Right hindlimb (tissue), 1 donor: Measurements from ENCODE around the gene C2orf81.

Source experiments
- DNase-seq: peaks from one replicate; pipeline ENCODE4 v3.0.0-alpha.2; 2018

Gene C2orf81

GRCh38 chr2:74387346-74387745, 34.1 kb downstream of the C2orf81 start:
- no peak for DNase-seq

- DNase-seq: no peak
Measured at GRCh38 chr2:74385396-74385795, 36.0 kb downstream of the C2orf81 start.

DNA sequence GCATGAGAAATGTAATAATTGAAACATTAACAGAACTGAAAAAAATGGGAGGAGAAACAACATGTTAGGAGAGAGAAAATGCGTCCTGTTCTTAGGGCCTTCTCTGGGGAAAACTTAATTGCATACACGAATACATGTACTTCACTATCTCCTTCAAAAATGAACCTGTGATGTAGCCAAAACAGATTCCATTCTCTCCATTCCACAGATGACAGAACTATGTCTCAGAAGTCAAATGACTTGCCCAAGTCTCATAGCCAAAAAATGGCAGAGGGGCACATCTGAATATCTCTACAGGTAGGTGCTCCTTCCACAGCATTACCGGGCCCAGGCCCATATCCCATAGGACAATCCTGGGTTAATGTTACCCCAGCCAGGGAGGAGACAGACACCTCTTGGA, 37.4 kb downstream of the C2orf81 start:
- no peak for DNase-seq

DNA sequence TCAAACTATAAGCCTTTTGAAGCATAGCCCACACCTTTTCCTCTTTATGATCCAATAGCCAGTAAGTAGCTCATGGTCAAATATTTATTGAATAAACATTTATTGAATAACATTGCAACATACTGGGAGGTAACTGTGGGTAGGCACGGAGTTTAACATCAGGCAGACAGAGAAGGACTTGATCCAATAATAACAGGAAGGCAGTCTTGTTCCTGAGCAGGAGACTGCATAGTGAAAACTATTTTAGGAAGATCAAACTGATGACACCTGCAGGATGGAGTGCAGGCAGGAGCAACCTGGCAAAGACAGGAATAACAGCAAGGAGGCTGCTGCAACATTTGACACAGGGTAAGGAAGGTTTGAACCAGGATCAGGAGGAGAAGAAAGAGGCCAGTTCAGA, 38.2 kb downstream of the C2orf81 start:
- no peak for DNase-seq

GRCh38 chr2:74381751-74382150, 39.7 kb downstream of the C2orf81 start:
- no peak for DNase-seq

DNA sequence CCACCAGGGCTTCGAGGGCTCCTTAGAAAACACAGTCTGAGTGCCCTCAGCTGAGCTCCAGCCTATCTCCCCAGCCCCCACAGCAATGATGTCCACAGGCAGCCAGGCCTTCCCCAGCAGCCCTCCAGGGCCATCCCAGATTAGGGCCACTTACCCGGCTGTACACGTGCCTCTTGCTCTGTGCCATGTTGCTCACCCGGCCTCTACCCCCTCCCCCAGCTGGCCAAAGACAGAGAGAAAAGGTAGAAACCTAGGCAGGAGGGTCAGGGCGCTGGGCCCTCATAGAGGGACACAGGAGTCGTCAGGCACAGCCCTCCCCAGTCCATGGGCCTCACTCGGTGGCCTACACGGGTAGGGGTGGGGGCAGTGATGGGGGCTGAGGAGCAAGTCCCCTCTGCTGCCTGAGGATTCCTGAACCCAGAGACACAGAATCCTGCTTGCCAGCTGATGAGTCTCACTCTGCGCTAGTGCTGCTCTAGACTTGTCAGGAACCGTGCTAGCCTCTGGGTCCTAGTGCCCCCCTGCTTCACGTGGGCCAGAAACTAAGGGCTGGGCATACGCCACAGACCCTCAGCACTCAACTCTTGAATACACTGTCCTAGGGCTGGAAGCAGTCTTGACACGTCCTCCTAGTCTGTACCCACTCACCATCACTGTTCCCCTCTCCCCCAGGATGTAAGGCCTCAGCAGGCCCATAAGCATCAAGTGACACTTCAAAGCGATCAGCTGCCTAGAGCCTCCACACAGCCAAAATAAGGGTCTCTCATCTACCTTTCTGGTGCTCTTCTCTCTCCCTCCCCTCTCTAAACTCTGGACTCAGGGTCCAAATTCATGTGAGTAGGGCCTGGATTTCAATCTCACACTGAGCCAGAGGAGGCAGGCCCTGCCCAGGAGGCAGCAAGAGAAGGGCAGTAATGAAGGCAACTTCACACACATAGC, 41.3 kb downstream of the C2orf81 start, which contains the start of gene DCTN1:
Gene DCTN1, minus strand, starts transcription at position 461 of the 939 bp plus-strand sequence. Its CDS starts 274 bp downstream, at position 187.
- peak; percentile 57 for DNase-seq

DNA sequence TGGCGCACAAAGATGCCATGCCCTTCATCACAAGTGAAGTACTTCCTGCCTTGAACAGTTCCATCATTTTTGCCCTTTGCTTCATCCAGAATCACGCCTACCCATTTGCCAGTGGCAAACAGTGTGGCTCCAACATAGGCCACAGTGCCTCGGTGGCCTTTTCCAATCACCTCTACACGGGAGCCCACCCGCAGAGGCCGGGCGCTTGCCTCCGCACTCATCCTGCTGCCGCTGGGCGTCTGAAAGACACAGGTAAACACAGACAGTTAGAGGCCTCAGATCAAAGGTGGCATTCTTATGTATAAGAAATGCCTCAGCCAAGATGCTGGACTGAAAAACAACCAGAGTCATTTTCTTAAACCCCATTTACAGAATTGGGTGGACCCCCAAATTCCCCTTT, 43.4 kb downstream of the C2orf81 start:
- no peak for DNase-seq

- DNase-seq: no peak
Measured at GRCh38 chr2:74375838-74376237, 45.6 kb downstream of the C2orf81 start.

GRCh38 chr2:74374509-74375205, 46.8 kb downstream of the C2orf81 start:
- peak; percentile 82 for DNase-seq

DNA sequence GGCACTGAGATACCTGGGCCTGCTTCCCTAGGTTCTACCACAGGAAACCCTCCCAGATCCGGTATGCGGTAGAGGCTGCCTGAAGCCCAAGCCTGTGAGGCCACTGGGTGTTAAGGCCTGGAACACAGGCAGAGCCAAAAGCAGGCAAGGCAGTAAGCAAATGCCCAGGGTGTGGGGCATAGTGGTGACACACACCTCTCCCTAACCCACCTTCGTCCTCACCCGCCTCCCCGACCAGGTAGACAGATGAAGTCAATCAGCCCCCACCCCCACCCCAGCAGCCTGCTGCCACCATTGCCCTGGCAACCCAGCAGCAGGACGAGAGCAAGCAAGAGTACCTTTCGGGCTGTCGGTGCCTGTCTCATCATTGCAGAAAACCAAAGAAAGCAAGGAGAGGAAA, 47.4 kb downstream of the C2orf81 start:
- no peak for DNase-seq

- DNase-seq: no peak
Measured at GRCh38 chr2:74373221-74373676, 48.2 kb downstream of the C2orf81 start.

DNA sequence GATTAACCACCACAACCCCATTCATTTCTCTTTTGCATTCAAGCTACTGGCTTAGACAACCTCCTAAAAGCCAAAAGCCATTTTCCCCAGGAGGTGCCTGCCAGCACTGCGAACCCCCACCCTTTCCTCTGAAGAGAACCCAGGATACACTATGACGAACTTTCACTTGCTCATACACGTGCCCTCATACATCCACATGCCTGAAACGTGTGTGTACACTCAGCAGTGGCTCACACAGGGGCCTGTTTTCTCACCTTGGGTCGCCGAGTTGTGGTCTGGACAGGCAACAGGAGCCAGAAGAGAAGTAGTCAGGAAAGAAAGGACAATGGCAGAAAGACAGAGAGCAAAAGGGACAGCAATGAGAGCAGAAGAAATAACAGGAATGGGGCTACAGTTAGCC, 48.7 kb downstream of the C2orf81 start:
- no peak for DNase-seq

DNA sequence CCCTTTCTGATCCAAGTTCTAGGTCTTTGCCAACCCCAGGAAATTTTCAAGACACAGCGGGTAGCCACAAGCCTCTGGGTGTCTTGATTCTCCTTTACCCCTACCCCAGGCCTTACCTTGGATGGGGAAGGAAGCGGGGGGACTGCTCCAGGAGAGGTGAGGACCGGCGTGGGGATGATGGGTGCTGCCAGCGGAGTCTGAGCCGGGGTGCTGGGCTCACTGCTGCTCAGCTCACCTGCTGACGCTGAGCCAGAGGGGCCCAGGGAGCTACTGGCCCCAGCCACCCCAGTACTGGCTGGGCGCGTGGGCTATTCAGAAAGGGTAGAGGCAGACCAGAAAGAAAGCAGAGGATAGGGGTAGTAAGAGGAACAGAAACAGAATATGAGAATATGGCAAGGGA, 50.0 kb downstream of the C2orf81 start:
- no peak for DNase-seq

GRCh38 chr2:74369976-74370375, 51.4 kb downstream of the C2orf81 start:
- no peak for DNase-seq

DNA sequence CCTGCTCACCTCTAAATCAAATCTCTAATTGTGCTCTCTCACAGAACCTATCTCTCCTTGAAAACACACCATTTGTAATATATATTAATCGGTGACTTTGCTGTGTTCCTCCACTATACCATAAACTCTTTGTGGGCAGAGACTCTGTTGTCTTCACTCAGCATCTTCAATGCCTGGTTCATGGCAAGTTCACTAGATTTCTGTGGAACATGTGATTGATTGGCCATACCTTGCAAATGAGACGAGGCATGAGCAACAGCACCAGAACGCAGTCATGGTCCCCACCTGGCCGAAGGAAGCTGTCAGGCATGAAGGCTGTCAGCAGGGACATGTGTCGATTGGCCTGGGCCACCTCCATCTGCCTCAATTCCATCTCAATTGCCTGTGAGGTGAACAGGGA, 52.9 kb downstream of the C2orf81 start:
- no peak for DNase-seq

DNA sequence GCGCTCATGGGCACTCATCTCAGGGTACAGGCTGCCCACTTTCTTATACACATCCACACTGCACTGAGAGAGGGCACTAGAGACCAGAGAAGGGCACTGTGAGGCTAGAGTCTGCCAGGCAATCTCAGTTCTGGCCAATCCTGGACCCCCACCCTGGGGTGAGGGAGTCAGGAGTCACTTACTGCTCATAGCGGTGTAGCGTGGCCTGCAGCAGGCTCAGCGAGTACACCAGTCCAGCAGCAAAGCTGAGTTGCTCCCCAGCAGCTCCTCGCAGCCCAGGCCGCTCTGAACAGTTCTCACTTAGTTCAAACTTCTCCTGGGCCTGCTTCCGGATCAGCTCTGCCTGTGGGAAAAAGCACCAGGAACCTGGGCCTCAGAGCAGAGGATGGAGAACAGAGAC, 53.6 kb downstream of the C2orf81 start:
- no peak for DNase-seq

DNA sequence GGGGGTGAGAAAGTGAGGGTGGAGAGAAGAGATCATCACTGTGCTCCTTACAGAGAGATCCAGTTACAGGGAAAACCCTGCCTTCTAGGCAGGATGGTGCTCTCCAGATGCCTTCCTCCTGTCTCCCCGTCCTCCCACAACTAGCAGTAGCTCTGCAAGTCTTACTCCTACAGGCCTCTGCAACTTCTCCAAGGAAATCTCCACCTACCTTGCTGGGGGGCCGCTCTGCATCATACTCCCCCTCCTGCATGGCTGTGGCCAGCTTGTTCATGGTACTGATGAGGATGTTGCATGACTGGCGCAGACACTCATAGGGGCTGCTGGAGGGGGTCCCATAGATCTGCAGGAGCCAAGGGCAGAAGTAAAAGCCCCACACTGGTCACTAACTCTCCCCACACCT, 55.4 kb downstream of the C2orf81 start:
- DNase-seq: no peak

DNA sequence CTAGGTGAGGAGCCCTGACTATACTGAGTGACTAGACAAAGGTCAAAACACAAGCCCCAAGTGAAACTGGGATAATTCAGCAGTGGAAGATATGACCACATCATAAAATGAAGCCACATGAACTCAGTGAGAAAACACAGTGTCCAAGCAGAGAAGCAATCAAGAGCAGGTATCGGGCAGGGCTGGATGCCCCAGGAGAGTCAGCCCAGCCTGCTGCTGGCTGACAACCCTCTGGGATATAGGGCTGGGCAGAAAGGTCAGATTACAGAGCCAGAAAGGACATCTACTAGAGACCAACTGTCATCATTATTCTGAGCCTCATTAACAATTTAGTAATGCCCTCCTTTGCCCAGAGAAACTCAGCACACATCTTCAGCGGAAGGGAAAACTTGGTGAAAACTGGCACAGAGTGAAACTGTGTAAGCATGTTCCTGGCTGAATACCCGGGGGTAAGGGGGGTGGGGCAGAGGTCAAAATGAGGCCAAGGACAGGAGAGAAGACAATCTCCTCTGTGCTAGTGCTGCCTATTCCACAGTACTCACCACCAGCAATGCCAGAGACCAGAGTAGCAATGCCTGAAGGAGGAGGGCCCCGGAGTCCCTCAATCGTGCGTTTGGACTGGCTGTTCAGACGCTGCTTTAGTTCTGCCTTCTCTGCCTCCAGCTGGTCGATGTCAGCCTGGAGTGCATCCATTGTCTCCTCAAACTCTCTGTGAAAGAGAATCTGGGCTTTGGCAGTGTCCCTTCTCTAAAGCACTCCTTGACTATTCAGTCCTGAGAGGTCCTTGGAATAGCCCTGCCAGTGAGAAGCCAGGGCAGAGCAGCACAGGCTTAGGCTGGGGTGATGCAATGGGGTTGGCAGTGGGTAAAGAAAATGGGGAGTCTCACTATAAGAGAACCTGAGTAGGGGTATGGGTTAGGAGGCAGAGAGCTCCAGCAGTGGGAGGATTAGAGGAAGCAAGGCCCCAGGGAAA, 56.6 kb downstream of the C2orf81 start:
- DNase-seq: no peak
